ENCODE measurements around the gene OR7D2.

GRCh38 chr19:9149997-9150396 lies 28.8 kb upstream of the OR7D2 start:
- TF ChIP-seq, protein P1, sequence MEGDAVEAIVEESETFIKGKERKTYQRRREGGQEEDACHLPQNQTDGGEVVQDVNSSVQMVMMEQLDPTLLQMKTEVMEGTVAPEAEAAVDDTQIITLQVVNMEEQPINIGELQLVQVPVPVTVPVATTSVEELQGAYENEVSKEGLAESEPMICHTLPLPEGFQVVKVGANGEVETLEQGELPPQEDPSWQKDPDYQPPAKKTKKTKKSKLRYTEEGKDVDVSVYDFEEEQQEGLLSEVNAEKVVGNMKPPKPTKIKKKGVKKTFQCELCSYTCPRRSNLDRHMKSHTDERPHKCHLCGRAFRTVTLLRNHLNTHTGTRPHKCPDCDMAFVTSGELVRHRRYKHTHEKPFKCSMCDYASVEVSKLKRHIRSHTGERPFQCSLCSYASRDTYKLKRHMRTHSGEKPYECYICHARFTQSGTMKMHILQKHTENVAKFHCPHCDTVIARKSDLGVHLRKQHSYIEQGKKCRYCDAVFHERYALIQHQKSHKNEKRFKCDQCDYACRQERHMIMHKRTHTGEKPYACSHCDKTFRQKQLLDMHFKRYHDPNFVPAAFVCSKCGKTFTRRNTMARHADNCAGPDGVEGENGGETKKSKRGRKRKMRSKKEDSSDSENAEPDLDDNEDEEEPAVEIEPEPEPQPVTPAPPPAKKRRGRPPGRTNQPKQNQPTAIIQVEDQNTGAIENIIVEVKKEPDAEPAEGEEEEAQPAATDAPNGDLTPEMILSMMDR (IDR thresholded peaks at IDR 0.05), result no peak
- TF ChIP-seq POLR2A (IDR thresholded peaks at IDR 0.05) (no peak), POLR2AphosphoS5 (IDR thresholded peaks at IDR 0.05) (no peak)

Measured in prostate gland (tissue), 2 donors.